Mucosa of descending colon (tissue), 3 donors: ENCODE results near the gene OR10V1. TPM values are rescaled to one million over a fixed set of nuclear protein-coding genes. Genes with fewer than 3 reads are reported as not detected.

Experiments used
- ATAC-seq: fragments of 200-7000 bp; cut with Tn5 transposase; one replicate; pipeline ENCODE4 v1.9.1; 2020; ENCODE audit warnings: mild to moderate bottlenecking, moderate library complexity
- DNase-seq, 3 donors: peaks; one replicate each; pipeline ENCODE4 v3.0.0-alpha.2; 2020
- H3K36me3 ChIP-seq: fragments of 200-600 bp; one replicate; pipeline ENCODE4 v1.8.0; 2021; ENCODE audit warnings: low read depth, mild to moderate bottlenecking
- H3K4me1 ChIP-seq: fragments of 200-600 bp; one replicate; pipeline ENCODE4 v1.8.0; 2021; ENCODE audit warnings: low read depth, mild to moderate bottlenecking
- H3K4me3 ChIP-seq: fragments of 200-600 bp; one replicate; pipeline ENCODE4 v1.8.0; 2021; ENCODE audit warnings: mild to moderate bottlenecking
- H3K9me3 ChIP-seq: fragments of 200-600 bp; one replicate; pipeline ENCODE4 v1.8.0; 2021; ENCODE audit warnings: mild to moderate bottlenecking
- CTCF ChIP-seq: fragments of 200-600 bp; IDR thresholded peaks from one replicate; pipeline ENCODE4 v1.8.0; 2022; ENCODE audit warnings: antibody characterized with exemption, mild to moderate bottlenecking
- intact Hi-C, 2 donors: fragments of 100-400 bp; cut with DNase I in 1 of 2; cut with micrococcal nuclease in 1 of 2; formaldehyde crosslinking; loops; one replicate each; pipeline versions ENCODE4 v1.11.0 to v1.11.1; 2022; cut with DNase I, micrococcal nuclease
- total RNA-seq, 3 donors: library from RNA; stranded (reverse); fragmentation: NEBNext Ultra II Directional in 2 of 3; extraction: Animal tissue kit (Norgen Biotek cat#: 25700) in 2 of 3; gene quantifications; one replicate each; pipeline versions ENCODE4 v1.2.1 to v1.2.4, GENCODE V29; 2021 to 2023
- donor health status: DM: no; HTN: no; CAD: no; lungs with moderate emphysema.
- donor health status: DM: no; HTN: no; CAD: no.
- donor health status: DM: no; HTN: yes; CAD: no.

Gene OR10V1
- total RNA-seq, 3 donors from 2014 or later = not detected

- H3K36me3 ChIP-seq = no peaks in the 10 kb centered on the region
- DNase-seq (no peak), ATAC-seq (no peak)
- H3K4me1 ChIP-seq = peaks cover 10% of the 10 kb centered on the region
- H3K9me3 ChIP-seq = no peaks in the 10 kb centered on the region
- intact Hi-C loops = loop anchor here in 1 of 2 donors (10.0 kb wide), 1 partner anchor 135 kb away; no protein-coding TSS in a partner anchor
- no peak for TF ChIP-seq CTCF
- no peak overlapping the region for H3K4me3 ChIP-seq
Measured at GRCh38 chr11:59679347-59679746, 34.3 kb downstream of the OR10V1 start.

- DNase-seq (no peak), ATAC-seq (no peak)
- peaks cover 10% of the 10 kb centered on the region for H3K4me1 ChIP-seq
- H3K4me3 ChIP-seq = no peak overlapping the region
- H3K9me3 ChIP-seq = no peaks in the 10 kb centered on the region
- no peaks in the 10 kb centered on the region for H3K36me3 ChIP-seq
- intact Hi-C loops = loop anchor here in 1 of 2 donors (10.0 kb wide), 1 partner anchor 134 kb away; no protein-coding TSS in a partner anchor
- no peak for TF ChIP-seq CTCF
Measured at GRCh38 chr11:59678813-59679165, 34.9 kb downstream of the OR10V1 start.

- no peak for TF ChIP-seq CTCF
- intact Hi-C loops = loop anchor here in 1 of 2 donors (10.0 kb wide), 1 partner anchor 133 kb away; no protein-coding TSS in a partner anchor
Measured at GRCh38 chr11:59678118-59678812, 35.4 kb downstream of the OR10V1 start.

GRCh38 chr11:59676205-59676604 is 37.4 kb downstream of the OR10V1 start:
- H3K4me3 ChIP-seq = no peak overlapping the region
- no peaks in the 10 kb centered on the region for H3K9me3 ChIP-seq
- H3K36me3 ChIP-seq = no peaks in the 10 kb centered on the region
- no peak for DNase-seq
- intact Hi-C loops = loop anchor here in 1 of 2 donors (10.0 kb wide), 1 partner anchor 131 kb away; no protein-coding TSS in a partner anchor
- TF ChIP-seq CTCF = no peak
- ATAC-seq = no peak
- peaks cover 5% of the 10 kb centered on the region for H3K4me1 ChIP-seq

More at GRCh38 chr11:59678118-59678812, 35.4 kb downstream of the OR10V1 start:
- ATAC-seq (no peak), DNase-seq (no peak)
- Histone ChIP-seq H3K4me1 (peaks cover 10% of the 10 kb centered on the region), H3K4me3 (no peak overlapping the region), H3K9me3 (no peaks in the 10 kb centered on the region), H3K36me3 (no peaks in the 10 kb centered on the region)

GRCh38 chr11:59674291-59674690 is 39.4 kb downstream of the OR10V1 start:
- TF ChIP-seq CTCF = no peak
- intact Hi-C loops = loop anchor here in 1 of 2 donors (10.0 kb wide), 1 partner anchor 129 kb away; no protein-coding TSS in a partner anchor
- DNase-seq = no peak
- Histone ChIP-seq H3K4me3 (no peak overlapping the region), H3K36me3 (no peaks in the 10 kb centered on the region), H3K4me1 (peaks cover 8% of the 10 kb centered on the region), H3K9me3 (no peaks in the 10 kb centered on the region)
- ATAC-seq = no peak
